KMS-11 (cell line): ENCODE data around the gene SLAMF8.

ENCODE experiments used
- H2AFZ ChIP-seq: fragments of 200-600 bp; sonication (generic); 2 replicates; pipeline ENCODE4 v1.6.1; 2016; ENCODE audit warnings: antibody characterized with exemption, mixed run types, low read depth
- H3K27ac ChIP-seq: fragments of 200-600 bp; sonication (generic); 2 replicates; pipeline ENCODE4 v1.6.1; 2016; ENCODE audit warnings: mild to moderate bottlenecking, mixed run types
- H3K27me3 ChIP-seq: fragments of 200-600 bp; sonication (generic); 2 replicates; pipeline ENCODE4 v1.6.1; 2017; ENCODE audit warnings: mild to moderate bottlenecking, low read depth, mixed run types, moderate library complexity; ENCODE audit not compliant: insufficient read depth
- H3K36me3 ChIP-seq: fragments of 200-600 bp; sonication (generic); 2 replicates; pipeline ENCODE4 v1.6.1; 2017; ENCODE audit warnings: mild to moderate bottlenecking, mixed run types; ENCODE audit not compliant: insufficient read depth
- H3K4me1 ChIP-seq: fragments of 200-600 bp; sonication (generic); 2 replicates; pipeline ENCODE4 v1.6.1; 2016; ENCODE audit warnings: mild to moderate bottlenecking, low read depth, mixed run types; ENCODE audit not compliant: poor library complexity, severe bottlenecking
- H3K4me2 ChIP-seq: fragments of 200-600 bp; sonication (generic); 2 replicates; pipeline ENCODE4 v1.7.0; 2016; ENCODE audit warnings: mild to moderate bottlenecking, mixed run types
- H3K4me3 ChIP-seq: fragments of 200-600 bp; sonication (generic); IDR thresholded peaks from 2 replicates; pipeline ENCODE4 v1.6.1; 2017; ENCODE audit warnings: low read depth, low read length, mixed read lengths; ENCODE audit not compliant: insufficient read depth
- H3K79me2 ChIP-seq: fragments of 200-600 bp; sonication (generic); 2 replicates; pipeline ENCODE4 v1.6.1; 2016; ENCODE audit warnings: low read depth, mixed run types; ENCODE audit not compliant: insufficient read depth
- H3K9ac ChIP-seq: fragments of 200-600 bp; sonication (generic); 2 replicates; pipeline ENCODE4 v1.6.1; 2016; ENCODE audit warnings: mild to moderate bottlenecking, mixed run types
- H4K20me1 ChIP-seq: fragments of 200-600 bp; sonication (generic); 2 replicates; pipeline ENCODE4 v1.6.1; 2016; ENCODE audit warnings: mild to moderate bottlenecking, mixed run types; ENCODE audit not compliant: insufficient read depth
- CTCF ChIP-seq: fragments of 200-600 bp; sonication (generic); conservative IDR thresholded peaks from 2 replicates; pipeline ENCODE4 v1.6.1; 2017; ENCODE audit warnings: low read depth, mild to moderate bottlenecking, antibody characterized with exemption, low read length, moderate library complexity, mixed read lengths

The SLAMF8 gene

GRCh38 chr1:159829822-159830465 is 3.3 kb downstream of the SLAMF8 start:
- Histone ChIP-seq H3K79me2 (no peaks in the 10 kb centered on the region), H3K27me3 (no peaks in the 10 kb centered on the region), H3K27ac (no peak overlapping the region), H3K9ac (no peak overlapping the region), H2AFZ (no peak overlapping the region), H3K4me2 (no peak overlapping the region), H3K36me3 (no peaks in the 10 kb centered on the region), H3K4me3 (no peak overlapping the region), H3K4me1 (peaks cover 4% of the 10 kb centered on the region), H4K20me1 (no peaks in the 10 kb centered on the region)
- no peak for TF ChIP-seq CTCF

GRCh38 chr1:159830722-159831121 is 4.0 kb downstream of the SLAMF8 start:
- H3K4me2 ChIP-seq: no peak overlapping the region
- H3K9ac ChIP-seq: no peak overlapping the region
- H3K4me3 ChIP-seq: no peak overlapping the region
- no peak overlapping the region for H2AFZ ChIP-seq
- no peaks in the 10 kb centered on the region for H4K20me1 ChIP-seq
- no peaks in the 10 kb centered on the region for H3K27me3 ChIP-seq
- peaks cover 4% of the 10 kb centered on the region for H3K4me1 ChIP-seq
- no peaks in the 10 kb centered on the region for H3K79me2 ChIP-seq
- no peak for TF ChIP-seq CTCF
- H3K27ac ChIP-seq: no peak overlapping the region
- no peaks in the 10 kb centered on the region for H3K36me3 ChIP-seq

GRCh38 chr1:159831412-159832141 is 4.9 kb downstream of the SLAMF8 start:
- no peak overlapping the region for H3K27ac ChIP-seq
- H3K4me2 ChIP-seq: no peak overlapping the region
- H3K27me3 ChIP-seq: no peaks in the 10 kb centered on the region
- no peak overlapping the region for H2AFZ ChIP-seq
- no peaks in the 10 kb centered on the region for H3K79me2 ChIP-seq
- H3K4me3 ChIP-seq: no peak overlapping the region
- H3K36me3 ChIP-seq: no peaks in the 10 kb centered on the region
- H4K20me1 ChIP-seq: no peaks in the 10 kb centered on the region
- no peaks in the 10 kb centered on the region for H3K4me1 ChIP-seq
- H3K9ac ChIP-seq: no peak overlapping the region
- TF ChIP-seq CTCF: no peak

GRCh38 chr1:159832309-159832708 is 5.6 kb downstream of the SLAMF8 start:
- no peak for TF ChIP-seq CTCF
- H3K4me1 ChIP-seq: no peaks in the 10 kb centered on the region

More at GRCh38 chr1:159832309-159832708, 5.6 kb downstream of the SLAMF8 start:
- Histone ChIP-seq H2AFZ (no peak overlapping the region), H3K79me2 (no peaks in the 10 kb centered on the region), H3K9ac (no peak overlapping the region), H3K27me3 (no peaks in the 10 kb centered on the region), H4K20me1 (no peaks in the 10 kb centered on the region), H3K27ac (no peak overlapping the region), H3K4me3 (no peak overlapping the region), H3K4me2 (no peak overlapping the region), H3K36me3 (no peaks in the 10 kb centered on the region)
